Uterus (tissue), 2 donors: ENCODE results near the gene ICE1.

ENCODE experiments used
- CTCF ChIP-seq, 4 experiments: fragments of 200-600 bp in 2 of 4; fragments of 450-650 bp in 2 of 4; sonication (generic) in 2 of 4; IDR thresholded peaks; one replicate each; pipeline ENCODE4 v1.5.1; 2016 to 2019; ENCODE audit warnings: antibody characterized with exemption in 4 of 4, mild to moderate bottlenecking in 2 of 4, moderate library complexity in 1 of 4
- POLR2A ChIP-seq, 2 donors: fragments of 450-650 bp; IDR thresholded peaks; one replicate each; pipeline ENCODE4 v1.6.1; 2016; ENCODE audit warnings: antibody characterized with exemption in 2 of 2, mild to moderate bottlenecking in 1 of 2, moderate library complexity in 1 of 2

- no peak for TF ChIP-seq CTCF (IDR thresholded peaks at IDR 0.05)
- no peak for TF ChIP-seq POLR2A (IDR thresholded peaks at IDR 0.05)
Observed at GRCh38 chr5:5508391-5508790, 85.9 kb downstream of the ICE1 start.
